A204.1 (cell line): ENCODE data around the gene ELMOD2.
A peak's percentile ranks its signal among the peaks of the same experiment; 100 is the strongest.
"Not testable (repeated sequence)": the region's sequence is repeated elsewhere in the genome, so short reads cannot be mapped to it uniquely, and the experiment has no call there.

Experiments
- FAIRE-seq: peaks from 2 replicates; lab custom pipeline; 2012; peaks lifted over from hg19 to GRCh38; lab: Jason Lieb, UNC

Gene ELMOD2, protein sequence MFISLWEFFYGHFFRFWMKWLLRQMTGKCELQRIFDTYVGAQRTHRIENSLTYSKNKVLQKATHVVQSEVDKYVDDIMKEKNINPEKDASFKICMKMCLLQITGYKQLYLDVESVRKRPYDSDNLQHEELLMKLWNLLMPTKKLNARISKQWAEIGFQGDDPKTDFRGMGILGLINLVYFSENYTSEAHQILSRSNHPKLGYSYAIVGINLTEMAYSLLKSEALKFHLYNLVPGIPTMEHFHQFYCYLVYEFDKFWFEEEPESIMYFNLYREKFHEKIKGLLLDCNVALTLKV

DNA sequence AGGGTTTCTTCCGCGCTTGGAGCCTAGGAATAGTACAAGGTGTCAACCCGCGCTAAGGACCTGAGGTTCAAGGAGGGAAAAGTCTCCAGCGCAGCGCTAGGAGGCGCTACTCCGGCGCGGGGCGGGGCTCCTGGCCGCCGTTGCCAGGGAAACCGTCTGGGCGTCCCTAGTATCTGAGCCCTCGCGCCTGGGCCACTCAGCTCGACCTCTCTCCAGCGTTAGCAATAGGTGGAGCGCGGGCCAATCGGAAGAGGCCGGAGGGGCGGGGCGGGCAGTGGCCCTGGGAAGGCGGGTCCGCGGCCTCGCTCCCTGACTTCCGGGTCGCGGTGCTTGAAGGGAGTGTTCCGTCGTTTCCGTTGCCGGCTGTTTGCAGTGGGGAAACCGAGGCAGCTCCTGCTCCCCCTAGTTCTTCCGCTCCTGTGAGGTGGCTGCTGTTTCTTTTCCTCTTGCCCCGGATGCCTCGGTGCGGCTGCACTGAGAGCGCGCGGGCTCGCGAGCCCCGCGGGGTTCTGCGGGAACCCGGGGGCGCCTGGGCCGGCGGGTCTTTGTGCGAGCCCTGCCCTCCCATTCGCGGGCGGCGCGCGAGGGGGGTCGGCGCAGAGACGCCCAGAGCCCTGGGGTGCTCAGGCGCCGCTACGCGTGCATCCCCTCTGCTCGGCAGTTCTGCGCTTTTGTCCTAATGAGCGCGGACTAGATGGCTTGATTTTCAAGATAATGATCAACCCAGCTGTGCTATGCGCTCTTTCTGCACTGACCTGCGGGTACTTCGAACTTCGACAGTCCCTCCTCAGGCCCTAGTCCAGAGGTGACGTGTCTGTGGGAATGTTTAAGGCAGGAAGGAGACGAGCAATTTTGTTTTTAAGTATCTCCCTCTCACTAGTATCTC, at the start of gene ELMOD2:
TSS of gene ELMOD2 (plus strand) at position 312 of the 886 bp plus-strand sequence. CDS start 1,261 bp downstream, outside the sequence.
- FAIRE-seq: peak; percentile 95

- no peak for FAIRE-seq
Observed at GRCh38 chr4:140483445-140483844, 40.5 kb upstream of the ELMOD2 start.

GRCh38 chr4:140485939-140486338, 38.0 kb upstream of the ELMOD2 start:
- FAIRE-seq: no peak

DNA sequence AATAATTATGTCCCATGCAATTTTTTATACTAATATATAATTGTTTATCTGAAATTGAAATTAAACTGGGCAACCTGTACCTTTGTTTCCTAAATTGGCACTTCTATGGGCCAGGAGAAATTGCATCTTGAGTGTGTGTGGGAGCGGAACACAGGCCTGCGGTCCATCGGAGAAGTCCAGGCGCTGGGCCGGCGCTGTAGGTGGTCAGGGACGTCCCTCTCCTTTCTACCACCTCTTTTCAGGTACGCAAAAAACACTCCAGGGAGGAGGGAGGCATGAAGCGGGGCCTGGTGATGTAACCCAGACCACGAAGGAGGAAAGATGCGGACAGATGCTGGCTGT, 26.6 kb upstream of the ELMOD2 start:
- no peak for FAIRE-seq

DNA sequence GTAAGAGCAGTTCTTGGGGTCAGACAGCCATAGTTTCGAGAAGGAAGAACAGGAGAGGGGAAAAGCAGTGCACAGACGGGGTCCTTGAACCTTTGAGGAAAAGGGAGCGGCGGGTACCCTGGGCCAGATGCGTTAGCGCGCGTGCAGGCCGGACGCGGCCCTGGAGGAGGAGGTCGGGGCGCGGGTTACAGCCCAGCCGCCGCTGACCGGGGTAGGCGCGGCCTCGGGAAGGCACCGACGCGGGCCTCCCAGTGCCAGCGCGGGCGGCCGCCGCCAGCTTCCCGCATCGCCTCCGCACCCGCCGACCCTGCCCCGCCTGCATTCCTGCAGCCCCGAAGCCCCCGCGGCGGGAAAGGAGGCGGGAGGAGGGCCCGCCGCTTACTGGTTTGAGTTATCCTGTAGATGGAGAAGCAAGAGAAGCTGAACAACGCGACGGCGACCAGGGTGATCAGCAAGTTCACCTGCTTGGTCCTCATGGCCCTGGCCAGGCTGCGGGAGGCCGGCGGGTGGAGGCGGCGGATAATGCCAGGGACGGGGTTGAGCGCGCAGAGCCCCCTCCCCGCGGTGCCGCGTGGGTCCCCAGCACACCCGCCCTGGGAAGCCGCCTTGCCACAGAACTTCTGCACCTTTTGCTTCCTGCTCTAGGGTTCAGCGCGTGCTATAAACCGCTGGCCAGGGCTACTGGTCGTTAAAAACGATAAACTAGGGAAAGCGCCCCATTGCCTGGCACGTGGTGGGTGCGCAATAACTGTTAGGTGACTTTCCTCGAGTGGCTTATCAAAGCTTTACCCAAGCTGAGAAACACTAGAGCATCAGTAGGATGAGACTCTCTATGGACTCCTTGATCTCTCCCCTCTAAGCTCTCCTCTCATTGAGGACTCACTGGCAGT, 26.0 kb upstream of the ELMOD2 start, which contains the start of gene MGAT4D:
TSS of gene MGAT4D (minus strand) at position 547 of the 890 bp plus-strand sequence. CDS start at position 476, 71 bp downstream.
- no peak for FAIRE-seq

DNA sequence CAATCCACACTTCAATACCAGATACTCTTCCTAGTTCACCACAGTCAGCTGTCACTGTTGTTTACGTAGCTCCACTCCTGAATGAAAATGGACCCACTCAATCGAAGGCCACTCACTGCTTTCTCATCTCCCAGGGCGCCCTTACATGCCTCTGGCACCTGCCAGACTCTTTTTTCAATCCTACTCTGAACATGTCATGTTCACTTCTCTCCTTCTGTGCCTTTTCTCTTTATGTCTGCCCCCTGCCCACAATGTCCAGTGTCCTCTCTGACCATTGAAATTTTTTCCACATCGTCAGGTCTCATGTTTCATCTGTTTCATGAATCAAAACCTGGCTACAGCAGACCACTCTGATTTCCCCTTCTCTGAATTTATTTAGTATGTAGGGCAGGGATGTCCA, 24.6 kb upstream of the ELMOD2 start:
- FAIRE-seq: no peak

DNA sequence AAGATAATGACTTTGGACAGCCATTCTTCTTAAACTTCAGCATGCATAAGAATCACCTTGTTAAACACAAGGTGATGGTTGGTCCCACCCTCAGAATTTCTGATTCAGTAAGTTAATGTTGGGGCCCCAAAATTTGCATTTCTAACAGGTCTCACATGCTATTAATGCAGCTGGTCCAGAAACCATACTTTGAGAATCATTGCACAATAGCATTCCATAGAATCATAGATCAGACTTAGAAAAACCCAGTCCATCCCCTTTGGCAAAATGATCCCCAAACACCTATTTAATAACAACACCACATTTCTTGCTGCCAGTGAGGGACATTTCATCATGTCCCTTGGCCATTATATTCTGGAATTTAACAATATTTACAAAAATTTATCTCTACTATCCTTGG, 19.7 kb upstream of the ELMOD2 start:
- no peak for FAIRE-seq

GRCh38 chr4:140513765-140514164, 10.2 kb upstream of the ELMOD2 start:
- not testable (repeated sequence) for FAIRE-seq

GRCh38 chr4:140515423-140515822, 8.5 kb upstream of the ELMOD2 start:
- no peak for FAIRE-seq

GRCh38 chr4:140523370-140523856, 555 bp upstream of the ELMOD2 start:
- FAIRE-seq: no peak

DNA sequence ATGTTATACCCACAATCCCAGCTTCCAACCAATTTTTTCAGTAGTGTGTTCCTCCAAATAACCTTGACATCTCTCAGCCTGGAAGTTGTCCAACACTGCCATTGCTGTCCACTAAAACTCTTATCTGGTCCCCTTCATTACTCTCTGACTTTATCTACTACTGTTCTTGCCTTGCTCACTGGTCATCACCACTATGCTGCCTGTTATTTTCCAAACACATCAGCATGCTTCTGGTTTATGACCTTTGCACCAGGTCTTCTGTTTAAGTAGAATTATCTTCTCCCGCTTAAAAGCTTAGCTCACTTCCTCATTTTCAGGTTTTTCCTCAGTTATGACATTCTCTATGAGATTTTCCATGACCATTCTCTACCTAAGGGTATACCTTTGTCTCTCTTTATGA, 5.5 kb downstream of the ELMOD2 start:
- FAIRE-seq: no peak

GRCh38 chr4:140533951-140534480, 10.0 kb downstream of the ELMOD2 start:
- no peak for FAIRE-seq

DNA sequence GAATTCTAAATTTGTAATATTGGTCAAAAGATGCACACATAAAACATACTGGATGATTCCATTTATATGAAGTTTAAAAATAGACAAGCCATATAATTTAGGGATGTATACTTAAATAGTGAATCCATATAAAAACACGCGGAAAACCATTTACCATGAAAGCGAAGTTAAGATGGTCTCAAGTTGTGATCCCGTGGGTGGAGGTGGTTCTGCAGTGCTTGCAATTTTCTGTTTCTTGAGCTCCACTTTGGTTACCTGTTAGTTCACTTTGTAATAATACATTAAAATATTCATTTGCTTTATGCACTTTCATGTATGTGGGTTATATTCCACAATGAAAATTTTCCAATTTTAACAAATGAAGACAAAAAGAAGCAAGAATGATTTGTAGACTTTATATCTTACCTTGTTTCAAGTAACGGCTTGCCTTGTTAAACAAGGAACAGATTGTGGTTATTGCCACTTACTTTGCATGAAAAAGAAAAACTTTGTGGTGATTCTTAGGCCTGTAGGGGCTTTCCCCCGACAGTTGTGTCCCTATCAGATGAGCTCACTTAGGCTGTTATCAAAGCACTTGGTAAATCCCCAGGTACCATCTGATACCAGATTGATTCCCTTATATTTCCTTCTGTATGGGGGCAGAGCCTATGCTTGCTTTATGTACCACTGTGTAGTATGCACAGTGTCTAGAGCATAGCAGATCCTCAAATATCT, 32.6 kb downstream of the ELMOD2 start:
- FAIRE-seq: no peak

GRCh38 chr4:140557831-140558435, 34.0 kb downstream of the ELMOD2 start:
- no peak for FAIRE-seq

DNA sequence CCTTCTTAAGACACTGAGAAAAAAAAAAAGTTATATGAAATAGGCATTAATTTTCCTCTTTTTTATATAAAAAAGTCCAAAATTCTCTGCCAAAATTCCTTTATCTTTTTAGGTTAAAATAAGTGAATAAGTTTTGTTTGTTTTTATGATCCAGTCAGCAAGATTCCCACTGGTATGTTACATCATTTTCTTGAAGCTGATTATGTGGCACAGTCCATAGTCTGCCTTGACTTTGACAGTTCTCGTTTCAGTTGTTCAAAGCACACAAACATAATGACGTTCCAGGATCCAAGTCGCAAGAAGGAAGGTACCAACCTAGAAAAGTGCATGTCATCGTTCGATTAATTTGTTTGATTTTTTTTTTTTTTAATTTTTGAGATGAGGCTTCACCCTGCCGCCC, 35.7 kb downstream of the ELMOD2 start:
- FAIRE-seq: no peak

GRCh38 chr4:140568507-140569306, 44.7 kb downstream of the ELMOD2 start, which contains the start of gene UCP1:
TSS of gene UCP1 (minus strand) at chr4:140568961. CDS start at chr4:140568729, 232 bp downstream.
- FAIRE-seq: no peak

GRCh38 chr4:140569307-140569638, 45.3 kb downstream of the ELMOD2 start:
- no peak for FAIRE-seq

GRCh38 chr4:140571620-140572019, 47.7 kb downstream of the ELMOD2 start:
- FAIRE-seq: no peak

DNA sequence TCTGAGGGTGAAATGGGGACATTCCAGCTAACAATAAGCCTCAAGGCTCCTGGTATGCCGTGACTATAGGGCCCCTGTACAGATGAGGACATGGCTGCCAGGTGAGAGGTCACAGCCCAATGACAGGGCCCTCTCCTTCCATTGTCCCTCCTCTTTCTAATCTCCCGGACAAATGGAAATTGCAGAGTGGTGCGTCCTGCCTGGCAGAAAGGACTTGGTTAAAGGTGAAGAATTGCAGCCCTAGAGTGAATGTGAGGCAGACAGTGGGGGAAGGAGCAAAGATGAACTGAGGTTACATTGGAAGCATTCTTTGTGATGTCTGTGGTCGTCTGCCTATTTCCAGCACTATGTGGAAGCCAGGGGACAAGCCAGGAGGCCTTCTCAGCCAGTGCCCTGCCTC, 51.5 kb downstream of the ELMOD2 start:
- FAIRE-seq: no peak

- FAIRE-seq: no peak
Observed at GRCh38 chr4:140579278-140579677, 55.3 kb downstream of the ELMOD2 start.
